GM23248 (cell line): ENCODE measurements around the gene GABRP.

Source experiments
- EZH2 ChIP-seq: fragments of 200-600 bp; sonication (generic); IDR thresholded peaks from 2 replicates; pipeline ENCODE4 v1.6.1; 2018; ENCODE audit warnings: antibody characterized with exemption, mild to moderate bottlenecking; ENCODE audit not compliant: insufficient read depth, poor library complexity, severe bottlenecking
- EZH2phosphoT487 ChIP-seq: fragments of 200-600 bp; sonication (generic); IDR thresholded peaks from 2 replicates; pipeline ENCODE4 v1.6.1; 2018; ENCODE audit warnings: antibody characterized with exemption, moderate library complexity, mild to moderate bottlenecking, low read depth; ENCODE audit not compliant: insufficient read depth

- no peak for TF ChIP-seq EZH2
- TF ChIP-seq EZH2phosphoT487: no peak
Observed at GRCh38 chr5:170747851-170748250, 35.7 kb upstream of the GABRP start.
